GM18505 (cell line): Measurements from ENCODE around the gene LIMS1.
A peak's percentile ranks its signal among the peaks of the same experiment; 100 is the strongest.
"Not testable (repeated sequence)": the region's sequence is repeated elsewhere in the genome, so short reads cannot be mapped to it uniquely, and the experiment has no call there.

Experiments
- ATAC-seq: cut with Tn5 transposase; IDR thresholded peaks from one replicate; pipeline ENCODE4 v1.9.1; 2021; ENCODE audit not compliant: unreplicated experiment
- POLR2A ChIP-seq: IDR thresholded peaks from 4 replicates; pipeline ENCODE4 v1.6.1; 2011; ENCODE audit warnings: borderline replicate concordance; ENCODE audit not compliant: insufficient read depth, insufficient read length; ENCODE audit errors: extremely low read depth

LIMS1 gene

DNA sequence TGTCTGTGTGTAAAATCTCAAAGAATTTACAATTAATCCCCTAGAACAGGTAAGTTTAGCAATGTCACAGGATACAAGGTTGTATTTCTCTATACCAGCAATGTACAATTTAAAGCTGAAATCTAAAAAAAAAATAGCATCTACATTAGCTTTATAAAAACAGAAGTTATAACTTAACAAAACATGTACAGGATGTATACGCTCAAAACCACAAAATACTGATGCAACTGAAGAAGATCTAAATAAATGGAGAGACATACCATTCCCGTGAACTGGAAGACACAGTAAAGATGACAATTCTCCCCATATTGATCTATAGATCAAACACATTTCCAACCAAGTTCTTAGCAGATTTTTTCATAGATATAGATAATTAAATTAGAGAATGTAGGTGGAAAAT lies 167.5 kb downstream of the LIMS1 start:
- ATAC-seq = no peak
- TF ChIP-seq POLR2A = no peak

DNA sequence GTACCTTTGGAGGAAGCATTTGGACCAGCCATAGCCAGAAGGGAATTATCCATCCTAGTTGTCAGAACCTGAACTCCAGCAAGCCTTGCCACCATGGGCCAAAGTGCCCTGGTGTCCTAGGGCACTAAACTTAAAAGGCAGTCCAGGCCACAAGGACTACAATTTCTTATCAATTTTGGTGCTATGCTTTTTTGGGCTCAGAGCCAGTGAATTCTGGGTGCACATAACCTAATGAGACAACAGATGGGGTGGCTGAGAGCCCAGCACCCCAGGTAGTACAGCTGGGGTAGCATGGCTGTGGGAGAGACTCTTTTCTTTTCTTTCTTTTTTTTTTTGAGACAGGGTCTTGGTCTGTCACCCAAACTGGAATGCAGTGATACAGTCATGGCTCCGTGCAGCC lies 170.6 kb downstream of the LIMS1 start:
- no peak for TF ChIP-seq POLR2A
- no peak for ATAC-seq

DNA sequence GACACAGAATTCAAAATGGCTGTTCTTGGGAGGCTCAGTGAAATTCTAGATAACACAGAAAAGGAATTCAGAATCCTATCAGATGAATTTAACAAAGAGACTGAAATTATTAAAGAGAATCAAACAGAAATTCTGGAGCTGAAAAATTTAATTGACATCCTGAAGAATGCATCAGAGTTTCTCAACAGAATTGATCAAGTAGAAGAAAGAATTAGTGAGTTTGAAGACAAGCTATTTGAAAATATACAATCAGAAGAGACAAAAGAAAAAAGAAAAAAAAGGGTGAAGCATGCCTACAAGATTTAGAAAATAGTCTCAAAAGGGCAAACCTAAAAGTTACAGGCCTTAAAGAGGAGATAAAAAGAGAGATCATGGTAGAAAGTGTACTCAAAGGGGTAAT lies 173.0 kb downstream of the LIMS1 start:
- ATAC-seq = no peak
- TF ChIP-seq POLR2A = no peak

DNA sequence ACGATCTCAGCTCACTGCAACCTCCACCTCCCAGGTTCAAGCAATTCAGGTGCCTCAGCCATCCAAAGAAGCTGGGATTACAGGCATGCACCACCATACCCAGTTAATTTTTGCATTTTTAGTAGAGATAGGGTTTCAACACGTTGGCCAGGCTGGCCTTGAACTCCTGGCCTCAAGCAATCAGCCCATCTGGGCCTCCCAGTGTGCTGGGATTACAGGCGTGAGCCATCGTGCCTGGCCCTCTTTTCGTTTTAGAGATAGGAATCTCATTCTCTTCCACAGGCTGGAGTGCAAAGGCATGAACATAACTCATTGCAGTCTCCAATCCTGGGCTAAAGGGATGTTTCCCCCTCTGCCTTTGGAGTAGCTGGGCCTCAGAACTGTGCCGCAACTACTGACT lies 182.7 kb downstream of the LIMS1 start:
- ATAC-seq = not testable (repeated sequence)

- peak; percentile 97 for TF ChIP-seq POLR2A
- ATAC-seq = peak; percentile 99
Measured at GRCh38 chr2:108719149-108720044, 185.1 kb downstream of the LIMS1 start, which contains the start of gene RANBP2. Gene RANBP2 (plus strand): TSS chr2:108719482. CDS start chr2:108719607, 125 bp downstream.

DNA sequence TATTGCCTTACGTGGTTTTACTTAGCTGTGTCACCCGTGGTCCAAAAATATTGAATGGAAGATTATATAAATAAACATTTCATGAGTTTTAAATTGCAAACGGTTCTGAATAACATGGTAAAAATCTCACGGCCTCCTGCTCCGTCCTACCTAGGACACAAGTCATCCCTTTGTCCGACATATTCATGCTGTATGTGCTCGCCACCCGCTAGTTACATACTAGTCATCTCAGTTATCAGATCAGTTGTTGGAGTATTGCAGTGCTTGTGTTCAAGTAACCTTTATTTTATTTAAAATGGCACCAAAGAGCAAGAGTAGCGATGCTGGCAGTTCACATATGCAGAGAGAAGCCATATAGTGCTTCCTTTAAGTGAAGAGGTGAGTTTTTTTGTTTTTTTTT lies 191.8 kb downstream of the LIMS1 start:
- ATAC-seq = not testable (repeated sequence)

DNA sequence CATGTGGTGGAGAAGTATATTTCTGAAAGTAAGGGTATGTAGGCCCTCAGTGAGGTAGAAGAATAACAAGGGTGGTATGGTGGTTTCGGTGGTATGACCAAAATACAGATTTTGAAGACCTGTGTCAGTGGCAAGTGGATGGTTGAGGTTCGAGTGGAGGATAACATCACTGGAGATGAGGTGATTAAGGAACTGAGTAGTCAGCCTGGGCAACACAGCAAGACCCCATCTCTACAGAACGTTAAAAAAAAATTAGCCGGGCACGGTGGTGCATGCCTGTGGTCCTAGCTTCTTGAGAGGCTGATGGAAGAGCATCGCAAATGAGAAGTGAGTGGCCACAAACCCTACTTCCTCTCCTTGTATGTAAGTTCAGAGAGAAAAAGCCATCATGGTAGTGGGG lies 200.4 kb downstream of the LIMS1 start:
- not testable (repeated sequence) for ATAC-seq
